A549 (cell line): Measurements from ENCODE around the gene SLC13A4.
A peak's percentile ranks its signal among the peaks of the same experiment; 100 is the strongest.

ENCODE experiments used
- EP300 ChIP-seq, 2 experiments: fragments of >200 bp; sonication (Bioruptor Twin); formaldehyde crosslinking; IDR thresholded peaks; 2 replicates in 1 of 2; 3 replicates in 1 of 2; pipeline ENCODE4 v1.6.1; 2016 to 2017
- HEYL ChIP-seq: fragments of 250-450 bp; sonication (Bioruptor Pico); IDR thresholded peaks from 2 replicates; pipeline ENCODE4 v1.8.0; 2021; ENCODE audit warnings: mild to moderate bottlenecking, moderate library complexity
- HOXA7 ChIP-seq: fragments of 250-450 bp; sonication (Bioruptor Pico); IDR thresholded peaks from 2 replicates; pipeline ENCODE4 v1.5.0; 2020; ENCODE audit warnings: mild to moderate bottlenecking, moderate library complexity
- POLR2A ChIP-seq: IDR thresholded peaks from 2 replicates; pipeline ENCODE4 v1.6.1; 2012; ENCODE audit warnings: mild to moderate bottlenecking, low read length
- TF ChIP-seq, protein P1 (sequence below): fragments of >200 bp; sonication (Bioruptor Twin); formaldehyde crosslinking; IDR thresholded peaks from 3 replicates; pipeline ENCODE4 v1.5.1; 2016
- TF ChIP-seq, protein P2 (sequence below): fragments of 150-350 bp; IDR thresholded peaks from 2 replicates; pipeline ENCODE4 v1.6.1; 2014; ENCODE audit warnings: low read depth, mild to moderate bottlenecking, low read length

DNA sequence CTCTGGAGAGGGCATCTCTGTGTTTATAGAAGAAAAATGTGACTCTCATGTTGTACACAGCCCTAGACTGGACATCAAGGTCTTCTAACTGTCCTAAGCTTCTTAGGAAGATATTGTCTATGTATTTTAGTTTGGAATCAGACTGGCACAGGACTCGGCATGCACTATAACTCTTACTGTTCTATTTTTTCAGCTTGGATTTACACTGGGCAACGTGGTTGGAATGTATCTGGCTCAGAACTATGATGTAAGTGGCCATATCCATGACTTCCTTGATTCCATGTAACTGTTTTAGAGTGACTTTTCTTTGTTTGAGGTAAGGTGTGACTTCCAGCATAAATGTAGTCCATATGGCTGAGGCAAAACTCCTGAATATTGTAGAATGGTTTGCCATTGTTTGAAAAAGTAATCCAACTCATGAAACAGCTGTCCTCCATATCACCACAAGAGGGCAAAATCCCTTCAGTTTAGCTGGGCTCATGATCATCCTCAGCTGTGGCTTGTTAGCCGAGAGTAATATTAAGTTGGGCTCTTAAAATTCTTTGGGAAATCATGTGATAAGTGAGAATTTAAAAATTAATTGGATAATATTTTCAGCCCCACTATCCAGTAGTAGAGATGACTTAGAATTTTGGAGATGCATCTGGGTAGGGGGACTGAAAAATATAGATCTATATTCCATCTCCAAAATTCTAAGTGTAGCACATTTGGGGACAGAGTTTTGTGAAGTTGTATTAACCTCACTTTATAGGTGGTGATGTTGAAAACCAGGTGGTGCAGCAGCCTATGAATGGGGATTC is 55.2 kb downstream of the SLC13A4 start:
- TF ChIP-seq, protein P1, sequence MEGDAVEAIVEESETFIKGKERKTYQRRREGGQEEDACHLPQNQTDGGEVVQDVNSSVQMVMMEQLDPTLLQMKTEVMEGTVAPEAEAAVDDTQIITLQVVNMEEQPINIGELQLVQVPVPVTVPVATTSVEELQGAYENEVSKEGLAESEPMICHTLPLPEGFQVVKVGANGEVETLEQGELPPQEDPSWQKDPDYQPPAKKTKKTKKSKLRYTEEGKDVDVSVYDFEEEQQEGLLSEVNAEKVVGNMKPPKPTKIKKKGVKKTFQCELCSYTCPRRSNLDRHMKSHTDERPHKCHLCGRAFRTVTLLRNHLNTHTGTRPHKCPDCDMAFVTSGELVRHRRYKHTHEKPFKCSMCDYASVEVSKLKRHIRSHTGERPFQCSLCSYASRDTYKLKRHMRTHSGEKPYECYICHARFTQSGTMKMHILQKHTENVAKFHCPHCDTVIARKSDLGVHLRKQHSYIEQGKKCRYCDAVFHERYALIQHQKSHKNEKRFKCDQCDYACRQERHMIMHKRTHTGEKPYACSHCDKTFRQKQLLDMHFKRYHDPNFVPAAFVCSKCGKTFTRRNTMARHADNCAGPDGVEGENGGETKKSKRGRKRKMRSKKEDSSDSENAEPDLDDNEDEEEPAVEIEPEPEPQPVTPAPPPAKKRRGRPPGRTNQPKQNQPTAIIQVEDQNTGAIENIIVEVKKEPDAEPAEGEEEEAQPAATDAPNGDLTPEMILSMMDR, result peak; percentile 74
- TF ChIP-seq, protein P2, sequence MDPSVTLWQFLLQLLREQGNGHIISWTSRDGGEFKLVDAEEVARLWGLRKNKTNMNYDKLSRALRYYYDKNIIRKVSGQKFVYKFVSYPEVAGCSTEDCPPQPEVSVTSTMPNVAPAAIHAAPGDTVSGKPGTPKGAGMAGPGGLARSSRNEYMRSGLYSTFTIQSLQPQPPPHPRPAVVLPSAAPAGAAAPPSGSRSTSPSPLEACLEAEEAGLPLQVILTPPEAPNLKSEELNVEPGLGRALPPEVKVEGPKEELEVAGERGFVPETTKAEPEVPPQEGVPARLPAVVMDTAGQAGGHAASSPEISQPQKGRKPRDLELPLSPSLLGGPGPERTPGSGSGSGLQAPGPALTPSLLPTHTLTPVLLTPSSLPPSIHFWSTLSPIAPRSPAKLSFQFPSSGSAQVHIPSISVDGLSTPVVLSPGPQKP, result no peak
- TF ChIP-seq EP300 (IDR thresholded peaks at IDR 0.05), result no peak
- no peak for TF ChIP-seq HOXA7
- TF ChIP-seq POLR2A, result no peak
- no peak for TF ChIP-seq HEYL (CRISPR knock-in tag)
